HS-5 (cell line): ENCODE results near the gene RAPGEF1.
"Not testable (repeated sequence)": the region's sequence is repeated elsewhere in the genome, so short reads cannot be mapped to it uniquely, and the experiment has no call there.

Experiments
- DNase-seq: peaks from one replicate; pipeline ENCODE4 v3.0.0-alpha.2; 2012; ENCODE audit warnings: low read depth

The RAPGEF1 gene

GRCh38 chr9:131668439-131669268, 71.2 kb downstream of the RAPGEF1 start:
- DNase-seq, result peak; percentile 68

- DNase-seq, result no peak
These were observed 71.8 kb downstream of the RAPGEF1 start for GRCh38 chr9:131668057-131668438.

- no peak for DNase-seq
These were observed 72.3 kb downstream of the RAPGEF1 start for GRCh38 chr9:131667576-131667975.

- no peak for DNase-seq
These were observed 73.1 kb downstream of the RAPGEF1 start for GRCh38 chr9:131666774-131667173.

GRCh38 chr9:131666029-131666428, 73.8 kb downstream of the RAPGEF1 start:
- DNase-seq, result no peak

GRCh38 chr9:131663288-131663687, 76.6 kb downstream of the RAPGEF1 start:
- no peak for DNase-seq

- DNase-seq, result not testable (repeated sequence)
These were observed 77.6 kb downstream of the RAPGEF1 start for GRCh38 chr9:131662289-131662621.

- no peak for DNase-seq
These were observed 78.1 kb downstream of the RAPGEF1 start for GRCh38 chr9:131661568-131662288.

- DNase-seq, result no peak
These were observed 79.1 kb downstream of the RAPGEF1 start for GRCh38 chr9:131660466-131661405.

GRCh38 chr9:131658377-131659129, 81.3 kb downstream of the RAPGEF1 start:
- peak; percentile 82 for DNase-seq

- no peak for DNase-seq
These were observed 81.9 kb downstream of the RAPGEF1 start for GRCh38 chr9:131657940-131658339.

GRCh38 chr9:131657456-131657855, 82.4 kb downstream of the RAPGEF1 start:
- DNase-seq, result no peak

- DNase-seq, result no peak
These were observed 82.9 kb downstream of the RAPGEF1 start for GRCh38 chr9:131657037-131657377.

GRCh38 chr9:131656356-131657036, 83.4 kb downstream of the RAPGEF1 start:
- no peak for DNase-seq

- DNase-seq, result not testable (repeated sequence)
These were observed 85.5 kb downstream of the RAPGEF1 start for GRCh38 chr9:131654369-131654768.

GRCh38 chr9:131651599-131651998, 88.3 kb downstream of the RAPGEF1 start:
- DNase-seq, result peak; percentile 58

- no peak for DNase-seq
These were observed 88.7 kb downstream of the RAPGEF1 start for GRCh38 chr9:131651160-131651559.

- DNase-seq, result peak; percentile 80
These were observed 89.6 kb downstream of the RAPGEF1 start for GRCh38 chr9:131650254-131650653.

- DNase-seq, result no peak
These were observed 90.2 kb downstream of the RAPGEF1 start for GRCh38 chr9:131649646-131650045.

- DNase-seq, result no peak
These were observed 94.6 kb downstream of the RAPGEF1 start for GRCh38 chr9:131645078-131645776.
